ENCODE measurements around the gene GRM7. TPM values are rescaled to one million over a fixed set of nuclear protein-coding genes. Genes with fewer than 3 reads are reported as not detected.

GRM7 gene
- polyA plus RNA-seq, 1 donor from 2014 or later, result 23.8 TPM

- H2AFZ ChIP-seq (ENCODE audit: low read depth, low read length), result no peak overlapping the region
- no peak overlapping the region for H3K9ac ChIP-seq (ENCODE audit: low read length)
- H3K27me3 ChIP-seq (ENCODE audit: insufficient read depth, low read depth, low read length), result no peaks in the 10 kb centered on the region
- no peak overlapping the region for H3K4me2 ChIP-seq (ENCODE audit: low read length)
- TF ChIP-seq, protein P1, sequence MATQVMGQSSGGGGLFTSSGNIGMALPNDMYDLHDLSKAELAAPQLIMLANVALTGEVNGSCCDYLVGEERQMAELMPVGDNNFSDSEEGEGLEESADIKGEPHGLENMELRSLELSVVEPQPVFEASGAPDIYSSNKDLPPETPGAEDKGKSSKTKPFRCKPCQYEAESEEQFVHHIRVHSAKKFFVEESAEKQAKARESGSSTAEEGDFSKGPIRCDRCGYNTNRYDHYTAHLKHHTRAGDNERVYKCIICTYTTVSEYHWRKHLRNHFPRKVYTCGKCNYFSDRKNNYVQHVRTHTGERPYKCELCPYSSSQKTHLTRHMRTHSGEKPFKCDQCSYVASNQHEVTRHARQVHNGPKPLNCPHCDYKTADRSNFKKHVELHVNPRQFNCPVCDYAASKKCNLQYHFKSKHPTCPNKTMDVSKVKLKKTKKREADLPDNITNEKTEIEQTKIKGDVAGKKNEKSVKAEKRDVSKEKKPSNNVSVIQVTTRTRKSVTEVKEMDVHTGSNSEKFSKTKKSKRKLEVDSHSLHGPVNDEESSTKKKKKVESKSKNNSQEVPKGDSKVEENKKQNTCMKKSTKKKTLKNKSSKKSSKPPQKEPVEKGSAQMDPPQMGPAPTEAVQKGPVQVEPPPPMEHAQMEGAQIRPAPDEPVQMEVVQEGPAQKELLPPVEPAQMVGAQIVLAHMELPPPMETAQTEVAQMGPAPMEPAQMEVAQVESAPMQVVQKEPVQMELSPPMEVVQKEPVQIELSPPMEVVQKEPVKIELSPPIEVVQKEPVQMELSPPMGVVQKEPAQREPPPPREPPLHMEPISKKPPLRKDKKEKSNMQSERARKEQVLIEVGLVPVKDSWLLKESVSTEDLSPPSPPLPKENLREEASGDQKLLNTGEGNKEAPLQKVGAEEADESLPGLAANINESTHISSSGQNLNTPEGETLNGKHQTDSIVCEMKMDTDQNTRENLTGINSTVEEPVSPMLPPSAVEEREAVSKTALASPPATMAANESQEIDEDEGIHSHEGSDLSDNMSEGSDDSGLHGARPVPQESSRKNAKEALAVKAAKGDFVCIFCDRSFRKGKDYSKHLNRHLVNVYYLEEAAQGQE (IDR thresholded peaks at IDR 0.05; ENCODE audit: borderline replicate concordance), result no peak
- no peak for TF ChIP-seq TAF1 (IDR thresholded peaks at IDR 0.05; ENCODE audit: low read depth)
- TF ChIP-seq EP300 (conservative IDR thresholded peaks at IDR 0.05; ENCODE audit: poor library complexity, severe bottlenecking), result no peak
- no peak for TF ChIP-seq POLR2AphosphoS5 (IDR thresholded peaks at IDR 0.05)
- no peak for TF ChIP-seq EZH2 (IDR thresholded peaks at IDR 0.05; ENCODE audit: borderline replicate concordance, insufficient read depth, low read length, poor library complexity, severe bottlenecking)
- no peak for TF ChIP-seq MXI1 (conservative IDR thresholded peaks at IDR 0.05; ENCODE audit: poor library complexity, severe bottlenecking)
- TF ChIP-seq SMC3 (conservative IDR thresholded peaks at IDR 0.05; ENCODE audit: poor library complexity), result no peak
- no peak for TF ChIP-seq RAD21 (conservative IDR thresholded peaks at IDR 0.05)
- TF ChIP-seq CTCF (IDR thresholded peaks at IDR 0.05; ENCODE audit: poor library complexity, severe bottlenecking), result no peak
- no peaks in the 10 kb centered on the region for H3K9me2 ChIP-seq (ENCODE audit: insufficient read depth, low read length)
- H3K27ac ChIP-seq (ENCODE audit: low read length), result peak overlapping the region; percentile 32
- H3K4me3 ChIP-seq (ENCODE audit: low read length), result no peak overlapping the region
- no peaks in the 10 kb centered on the region for H4K20me1 ChIP-seq (ENCODE audit: insufficient read depth)
- no peaks in the 10 kb centered on the region for H3K79me2 ChIP-seq (replicated peaks; ENCODE audit: insufficient read depth, low read length)
- H3F3A ChIP-seq (ENCODE audit: insufficient read depth, low read length, poor library complexity, severe bottlenecking), result no peaks in the 10 kb centered on the region
- H3K36me3 ChIP-seq (ENCODE audit: insufficient read depth, low read length), result no peaks in the 10 kb centered on the region
- no peaks in the 10 kb centered on the region for H3K9me3 ChIP-seq (ENCODE audit: low read length)
Measured at GRCh38 chr3:7695049-7695448, 834.1 kb downstream of the GRM7 start.

- no peaks in the 10 kb centered on the region for H3F3A ChIP-seq (ENCODE audit: insufficient read depth, low read length, poor library complexity, severe bottlenecking)
- no peak for TF ChIP-seq EP300 (conservative IDR thresholded peaks at IDR 0.05; ENCODE audit: poor library complexity, severe bottlenecking)
- TF ChIP-seq RAD21 (conservative IDR thresholded peaks at IDR 0.05), result no peak
- TF ChIP-seq SMC3 (conservative IDR thresholded peaks at IDR 0.05; ENCODE audit: poor library complexity), result no peak
- TF ChIP-seq, protein P1 (IDR thresholded peaks at IDR 0.05; ENCODE audit: borderline replicate concordance), result no peak
- TF ChIP-seq TAF1 (IDR thresholded peaks at IDR 0.05; ENCODE audit: low read depth), result no peak
- no peaks in the 10 kb centered on the region for H3K27me3 ChIP-seq (ENCODE audit: insufficient read depth, low read depth, low read length)
- H3K9me2 ChIP-seq (ENCODE audit: insufficient read depth, low read length), result no peaks in the 10 kb centered on the region
- H3K9ac ChIP-seq (ENCODE audit: low read length), result no peak overlapping the region
- no peak overlapping the region for H2AFZ ChIP-seq (ENCODE audit: low read depth, low read length)
- no peak overlapping the region for H3K4me2 ChIP-seq (ENCODE audit: low read length)
- H4K20me1 ChIP-seq (ENCODE audit: insufficient read depth), result no peaks in the 10 kb centered on the region
- H3K36me3 ChIP-seq (ENCODE audit: insufficient read depth, low read length), result no peaks in the 10 kb centered on the region
- H3K4me3 ChIP-seq (ENCODE audit: low read length), result no peak overlapping the region
- H3K27ac ChIP-seq (ENCODE audit: low read length), result peak overlapping the region; percentile 43
- H3K79me2 ChIP-seq (replicated peaks; ENCODE audit: insufficient read depth, low read length), result no peaks in the 10 kb centered on the region
- H3K9me3 ChIP-seq (ENCODE audit: low read length), result no peaks in the 10 kb centered on the region
Measured at GRCh38 chr3:7696320-7696719, 835.4 kb downstream of the GRM7 start.
